Measurements from ENCODE around the gene RFT1. TPM values are rescaled to one million over a fixed set of nuclear protein-coding genes. Genes with fewer than 3 reads are reported as not detected.

Gene RFT1
- total RNA-seq, 2 experiments from 2014 or later, result 42.5 to 42.9 TPM

- CTCF ChIA-PET, result no interaction called here
- ATAC-seq, result no peak
- peaks cover 4% of the 10 kb centered on the region for H3K36me3 Mint-ChIP-seq (ENCODE audit: low read depth)
Measured at GRCh38 chr3:53085476-53085875, 44.8 kb downstream of the RFT1 start.

GRCh38 chr3:53084310-53085001, 45.8 kb downstream of the RFT1 start:
- intact Hi-C loops (cut with micrococcal nuclease), result no loop called here
- CTCF ChIA-PET, result interaction anchor here (0.9 to 1.3 kb wide), 3 partner anchors 11 to 26 kb away, joined by 3 to 7 read pairs (median 4); no protein-coding TSS in a partner anchor
- Mint-ChIP-seq H3K36me3 (ENCODE audit: low read depth) (peaks cover 2% of the 10 kb centered on the region), H3K27me3 (no peaks in the 10 kb centered on the region), H3K4me3 (no peak overlapping the region), H3K4me1 (ENCODE audit: low read depth) (no peaks in the 10 kb centered on the region), H3K27ac (peak overlapping the region; percentile 49), H3K9me3 (no peaks in the 10 kb centered on the region)
- no peak for TF ChIP-seq CTCF (IDR thresholded peaks at IDR 0.05)
- ATAC-seq (peak; percentile 42), DNase-seq (no peak)
- POLR2A ChIA-PET, result interaction anchor here (1.6 kb wide), 1 partner anchor 11 kb away, joined by 8 read pairs; no protein-coding TSS in a partner anchor

More at GRCh38 chr3:53085476-53085875, 44.8 kb downstream of the RFT1 start:
- POLR2A ChIA-PET, result no interaction called here
- no peaks in the 10 kb centered on the region for H3K9me3 Mint-ChIP-seq
- no peak for DNase-seq
- no peak for TF ChIP-seq CTCF (IDR thresholded peaks at IDR 0.05)
- H3K27ac Mint-ChIP-seq, result no peak overlapping the region
- H3K4me1 Mint-ChIP-seq (ENCODE audit: low read depth), result no peaks in the 10 kb centered on the region
- H3K4me3 Mint-ChIP-seq, result no peak overlapping the region
- no peaks in the 10 kb centered on the region for H3K27me3 Mint-ChIP-seq
- intact Hi-C loops (cut with micrococcal nuclease), result no loop called here

GRCh38 chr3:53083949-53084309, 46.3 kb downstream of the RFT1 start:
- no peak for TF ChIP-seq CTCF (IDR thresholded peaks at IDR 0.05)
- ChIA-PET POLR2A (interaction anchor here (1.6 kb wide), 1 partner anchor 11 kb away, joined by 8 read pairs; no protein-coding TSS in a partner anchor), CTCF (interaction anchor here (0.9 to 1.3 kb wide), 3 partner anchors 10 to 27 kb away, joined by 3 to 7 read pairs (median 4); no protein-coding TSS in a partner anchor)
- peak overlapping the region; percentile 26 for H3K27ac Mint-ChIP-seq
- ATAC-seq (no peak), DNase-seq (no peak)
- no peaks in the 10 kb centered on the region for H3K4me1 Mint-ChIP-seq (ENCODE audit: low read depth)
- no peak overlapping the region for H3K4me3 Mint-ChIP-seq
- H3K36me3 Mint-ChIP-seq (ENCODE audit: low read depth), result peaks cover 2% of the 10 kb centered on the region
- H3K9me3 Mint-ChIP-seq, result no peaks in the 10 kb centered on the region
- H3K27me3 Mint-ChIP-seq, result no peaks in the 10 kb centered on the region
- intact Hi-C loops (cut with micrococcal nuclease), result no loop called here

GRCh38 chr3:53083521-53083920, 46.7 kb downstream of the RFT1 start:
- Mint-ChIP-seq H3K4me1 (ENCODE audit: low read depth) (no peaks in the 10 kb centered on the region), H3K9me3 (no peaks in the 10 kb centered on the region), H3K36me3 (ENCODE audit: low read depth) (peaks cover 2% of the 10 kb centered on the region), H3K27ac (peak overlapping the region; percentile 26), H3K4me3 (no peak overlapping the region), H3K27me3 (no peaks in the 10 kb centered on the region)
- intact Hi-C loops (cut with micrococcal nuclease), result no loop called here
- TF ChIP-seq CTCF (IDR thresholded peaks at IDR 0.05), result no peak
- ATAC-seq, result no peak
- CTCF ChIA-PET, result interaction anchor here (0.9 to 1.3 kb wide), 3 partner anchors 10 to 27 kb away, joined by 3 to 7 read pairs (median 4); no protein-coding TSS in a partner anchor
- POLR2A ChIA-PET, result interaction anchor here (1.6 kb wide), 1 partner anchor 10 kb away, joined by 8 read pairs; no protein-coding TSS in a partner anchor
- DNase-seq, result no peak

GRCh38 chr3:53082736-53083135, 47.5 kb downstream of the RFT1 start:
- CTCF ChIA-PET, result no interaction called here
- Mint-ChIP-seq H3K4me1 (ENCODE audit: low read depth) (no peaks in the 10 kb centered on the region), H3K4me3 (no peak overlapping the region), H3K9me3 (no peaks in the 10 kb centered on the region), H3K27ac (no peak overlapping the region), H3K27me3 (no peaks in the 10 kb centered on the region), H3K36me3 (ENCODE audit: low read depth) (no peaks in the 10 kb centered on the region)
- POLR2A ChIA-PET, result no interaction called here
- intact Hi-C loops (cut with micrococcal nuclease), result no loop called here
- no peak for TF ChIP-seq CTCF (IDR thresholded peaks at IDR 0.05)
- DNase-seq (no peak), ATAC-seq (no peak)

Measured in activated CD8-positive, alpha-beta T cell treated with anti-CD3 and anti-CD28 coated beads for 36 hours (primary cell).